ENCODE data around the gene SLC16A8.

SLC16A8 gene

DNA sequence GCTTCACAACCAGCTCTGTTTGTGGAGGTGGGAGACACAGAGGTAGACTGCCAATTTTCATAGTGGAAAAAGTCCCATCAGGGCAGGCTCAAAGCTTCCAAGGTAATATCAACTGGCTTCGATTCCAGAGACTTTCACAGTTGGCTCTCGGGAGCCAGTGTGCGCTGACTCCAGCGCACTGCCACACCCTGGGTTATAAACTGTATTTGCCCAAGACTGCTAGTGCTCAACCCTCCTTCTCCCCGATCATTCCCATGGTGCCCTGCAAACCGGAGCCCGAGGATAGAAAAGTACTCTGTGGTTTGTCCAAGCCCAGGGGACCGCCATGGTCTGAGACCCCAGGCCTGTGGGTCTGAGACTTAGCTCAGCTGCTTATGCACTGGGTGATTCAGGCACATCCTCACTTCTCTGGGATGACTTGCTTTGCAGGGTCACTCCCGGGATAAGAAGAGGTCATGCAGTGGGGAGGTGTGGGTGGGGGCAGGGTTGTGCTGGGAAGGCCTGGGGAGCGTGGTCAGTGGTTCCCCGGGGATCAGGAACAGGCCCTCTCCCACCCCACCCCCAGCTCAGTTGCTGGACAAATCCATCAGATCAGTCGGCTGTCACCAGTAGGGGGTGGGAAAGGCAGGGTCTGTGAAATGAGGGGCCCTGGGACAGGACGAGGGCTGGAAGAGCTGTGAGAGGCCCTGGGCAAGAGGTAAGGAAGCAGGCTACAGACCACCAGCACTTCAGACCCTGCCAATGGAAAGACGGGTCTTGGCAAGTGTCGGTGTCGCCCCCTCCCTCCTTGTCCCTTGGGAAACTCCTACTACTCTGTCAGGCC, 53.5 kb downstream of the SLC16A8 start:
- no peak for DNase-seq (ENCODE audit: low read depth)

DNA sequence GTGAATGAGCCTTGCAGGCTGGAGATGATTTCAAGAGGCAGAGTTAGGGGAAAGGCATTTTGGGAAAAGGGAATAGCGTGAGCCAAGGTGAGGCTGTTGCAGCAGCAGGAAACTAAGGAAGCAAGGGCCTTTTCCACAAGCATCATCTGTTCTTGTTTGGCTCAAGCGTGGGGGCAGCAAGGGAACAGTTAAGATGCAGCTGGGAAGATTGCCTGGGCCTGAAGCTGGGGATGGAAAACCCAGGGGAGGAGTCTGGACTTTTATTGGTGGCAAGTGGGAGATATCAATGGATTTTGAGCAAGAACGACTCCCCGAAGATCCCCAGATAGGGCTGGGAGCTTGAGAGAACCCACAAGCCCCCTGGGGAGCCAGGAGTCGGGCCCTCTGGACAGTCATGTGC, 54.1 kb downstream of the SLC16A8 start:
- no peak for DNase-seq (ENCODE audit: low read depth)

DNA sequence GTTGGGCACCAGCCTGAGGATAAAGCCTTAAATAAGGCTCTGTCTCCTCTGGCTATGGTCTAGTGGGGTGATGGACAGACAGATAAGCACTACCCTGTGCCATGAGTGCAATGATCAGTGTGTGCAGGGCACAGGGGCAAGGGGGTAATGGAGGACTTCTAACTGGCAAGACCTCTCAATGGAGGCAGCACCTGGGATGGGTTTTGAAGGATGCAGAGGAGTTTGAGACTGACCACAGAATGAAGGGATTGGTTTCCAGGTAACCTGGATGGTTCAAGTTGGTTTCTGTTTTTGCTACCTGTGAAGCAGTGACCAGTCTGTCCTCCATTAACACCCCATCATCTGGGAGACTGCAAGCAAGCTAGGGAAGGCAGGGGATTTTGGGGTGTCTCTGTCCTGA, 54.6 kb downstream of the SLC16A8 start:
- DNase-seq (ENCODE audit: low read depth) = no peak

DNA sequence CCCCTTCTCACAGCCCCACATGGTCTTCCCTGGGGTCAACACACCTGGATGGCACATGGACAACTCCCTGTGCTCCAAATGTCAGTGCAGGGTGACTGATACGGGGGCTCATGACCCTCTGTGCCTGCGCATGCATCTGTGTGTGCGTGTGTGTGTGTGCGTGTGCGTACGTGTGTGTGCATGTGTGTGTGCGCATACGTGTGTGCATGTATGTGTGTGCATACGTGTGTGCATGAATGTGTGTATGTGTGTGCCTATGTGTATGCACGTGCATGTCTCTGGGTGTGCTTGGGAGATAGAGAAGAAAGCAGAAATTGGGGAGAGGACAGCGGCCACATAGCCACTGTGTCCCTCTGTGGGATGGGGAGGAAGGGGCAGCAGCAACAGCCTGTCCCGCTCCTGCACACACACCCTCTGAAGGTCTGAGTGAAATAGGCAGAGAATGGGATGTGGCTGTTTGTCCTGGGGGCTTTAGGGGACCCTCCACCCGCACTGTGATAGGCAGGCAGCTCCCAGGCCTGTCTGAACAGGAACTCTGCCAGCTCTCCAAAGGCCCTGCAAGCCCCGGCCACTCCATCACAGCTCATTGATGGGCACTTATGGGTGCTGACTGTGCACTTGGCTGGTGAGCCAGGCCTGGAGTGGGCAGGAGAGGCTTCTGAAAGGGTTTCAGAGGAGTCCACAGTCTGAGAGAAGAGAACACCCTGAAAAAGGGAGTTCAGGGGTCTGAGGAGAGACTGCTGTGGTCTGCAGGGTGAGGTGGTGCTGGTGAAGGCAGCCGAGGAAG, 55.4 kb downstream of the SLC16A8 start:
- no peak for DNase-seq (ENCODE audit: low read depth)
